Aorta (tissue), 5 donors: ENCODE data around the gene PSMB10. TPM values are rescaled to one million over a fixed set of nuclear protein-coding genes. Genes with fewer than 3 reads are reported as not detected.

ENCODE experiments used
- ATAC-seq: fragments of 200-7000 bp; cut with Tn5 transposase; one replicate; pipeline ENCODE4 v1.9.1; 2022; ENCODE audit warnings: moderate library complexity; ENCODE audit not compliant: low FRiP score
- DNase-seq, 2 donors: peaks; one replicate each; pipeline ENCODE4 v3.0.0-alpha.2; 2020
- H3K27ac ChIP-seq, 2 donors: one replicate each; pipeline ENCODE4 v1.5.1; 2013; ENCODE audit warnings: low read length in 2 of 2, mild to moderate bottlenecking in 2 of 2, moderate library complexity in 2 of 2, control low read depth in 1 of 2, inconsistent platforms in 1 of 2, low read depth in 1 of 2
- H3K27me3 ChIP-seq, 2 donors: one replicate each; pipeline ENCODE4 v1.6.1; 2013; ENCODE audit warnings: control low read depth in 1 of 2, low read length in 1 of 2, mild to moderate bottlenecking in 1 of 2, moderate library complexity in 1 of 2; ENCODE audit not compliant: insufficient read depth in 2 of 2, control insufficient read depth in 1 of 2
- H3K36me3 ChIP-seq, 2 donors: one replicate each; pipeline ENCODE4 v1.6.1; 2013; ENCODE audit warnings: control low read depth in 1 of 2, low read length in 1 of 2, mild to moderate bottlenecking in 1 of 2; ENCODE audit not compliant: insufficient read depth in 2 of 2, control insufficient read depth in 1 of 2
- H3K4me1 ChIP-seq, 2 donors: one replicate each; pipeline ENCODE4 v1.6.1; 2013; ENCODE audit warnings: low read length in 2 of 2, control low read depth in 1 of 2, mild to moderate bottlenecking in 1 of 2, moderate library complexity in 1 of 2; ENCODE audit not compliant: insufficient read depth in 2 of 2, control insufficient read depth in 1 of 2
- H3K4me3 ChIP-seq, 2 donors: one replicate each; pipeline ENCODE4 v1.5.1; 2013; ENCODE audit warnings: low read length in 2 of 2, control low read depth in 1 of 2, mild to moderate bottlenecking in 1 of 2
- H3K9me3 ChIP-seq: one replicate; pipeline ENCODE4 v1.6.1; 2013; ENCODE audit warnings: mild to moderate bottlenecking, low read length; ENCODE audit not compliant: control insufficient read depth
- WGBS, 2 donors: extraction: QIAGEN DNeasy Blood & Tissue Kit; methylation state at CpG; one replicate each; pipeline ENCODE4 v1.1.7; 2013; 5-methylcytosine and 5-hydroxymethylcytosine counted together
- intact Hi-C, 2 donors: fragments of 100-400 bp; cut with DNase I; formaldehyde crosslinking; loops; one replicate each; pipeline versions ENCODE4 v1.14.2 to v1.15.0; 2022
- polyA plus RNA-seq, 2 donors: library from polyadenylated mRNA; stranded (reverse); fragments of 200-250 nt; gene quantifications; one replicate each; pipeline ENCODE4 v1.2.3, GENCODE V29; 2013
- total RNA-seq, 2 donors: library from RNA; stranded (reverse); fragmentation: NEBNext Ultra II Directional; extraction: Animal tissue kit (Norgen Biotek cat#: 25700); gene quantifications; one replicate each; pipeline ENCODE4 v1.2.1, GENCODE V29; 2021
- donor health status: healthy with polysubstance abuse.
- donor health status: Bipolar disorder and iron deficiency.
- donor health status: DM: no; HTN: no; CAD: no.
- donor health status: DM: no; HTN: no; CAD: no.
- donor health status: DM: yes; HTN: yes; CAD: no.

Gene PSMB10
- total and polyA plus RNA-seq, 4 donors = 27.7 to 84.3 (median 45.7) TPM

GRCh38 chr16:67932462-67932840 lies 4.2 kb downstream of the PSMB10 start:
- intact Hi-C loops = no loop called here
- no peak for ATAC-seq
- peaks cover 0 to under 1% of the 10 kb centered on the region in 2 donors for H3K36me3 ChIP-seq

DNA sequence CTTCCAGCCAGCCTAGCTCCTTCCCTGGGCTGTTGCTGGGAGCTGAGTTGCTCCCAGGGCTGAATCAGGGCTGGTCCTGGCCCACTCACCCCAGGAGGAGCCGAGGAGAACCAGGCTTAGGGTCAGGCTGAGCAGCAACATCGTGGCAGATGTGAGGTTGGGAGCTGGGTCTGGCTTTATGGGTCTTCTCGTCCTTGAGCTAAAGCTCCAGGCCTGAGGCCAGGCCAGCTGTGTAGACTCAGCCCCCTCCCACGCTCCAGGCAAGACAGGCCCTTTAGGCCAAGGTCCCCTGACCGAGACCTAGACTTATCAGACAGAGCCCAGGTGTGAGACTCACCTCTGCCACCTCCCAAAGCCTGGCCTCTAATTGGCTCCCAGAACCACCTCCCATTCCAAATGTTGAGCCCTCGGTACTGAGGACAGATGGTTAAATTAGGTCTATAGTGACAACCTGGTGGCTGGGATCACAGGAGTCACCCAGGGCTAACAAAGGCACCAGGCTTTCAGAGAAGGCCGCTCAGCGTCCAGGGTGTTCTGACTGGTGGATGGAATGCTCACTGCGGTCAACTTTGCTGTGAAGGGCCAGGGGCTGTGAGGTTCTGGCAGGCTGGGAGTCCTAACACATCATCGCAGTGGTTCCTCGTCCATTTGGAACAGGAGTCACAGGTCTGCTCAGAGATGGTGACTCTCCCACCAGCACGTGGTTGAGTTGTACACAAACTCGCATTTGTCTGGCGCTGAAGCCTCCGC lies 4.8 kb downstream of the PSMB10 start, which contains the start of gene CTRL:
Gene CTRL (minus strand): TSS at position 151 of the 750 bp plus-strand sequence. CDS start 10 bp downstream, at position 141.
- Histone ChIP-seq H3K4me3 (no peak within 1 kb of the TSS), H3K4me1 (no peaks in the 10 kb centered on the region), H3K9me3 (no peaks in the 10 kb centered on the region), H3K27me3 (no peaks in the 10 kb centered on the region), H3K27ac (no peak within 1 kb of the TSS), H3K36me3 (peaks cover 0 to 2% of the 10 kb centered on the region in 2 donors)
- no peak for ATAC-seq
- intact Hi-C loops = no loop called here
- 84% methylated on average over 15 of the region's 15 CpGs for WGBS, 2 donors
- peak in 1 of 2 donors; percentile 44 for DNase-seq

More at GRCh38 chr16:67932462-67932840, 4.2 kb downstream of the PSMB10 start:
- no peaks in the 10 kb centered on the region for H3K27me3 ChIP-seq
- no peaks in the 10 kb centered on the region for H3K9me3 ChIP-seq
- H3K4me1 ChIP-seq = no peaks in the 10 kb centered on the region
- WGBS, 2 donors = 92 to 95% methylated on average over 4 of the region's 4 CpGs
- DNase-seq = no peak
- no peak overlapping the region for H3K27ac ChIP-seq
- H3K4me3 ChIP-seq = no peak overlapping the region

DNA sequence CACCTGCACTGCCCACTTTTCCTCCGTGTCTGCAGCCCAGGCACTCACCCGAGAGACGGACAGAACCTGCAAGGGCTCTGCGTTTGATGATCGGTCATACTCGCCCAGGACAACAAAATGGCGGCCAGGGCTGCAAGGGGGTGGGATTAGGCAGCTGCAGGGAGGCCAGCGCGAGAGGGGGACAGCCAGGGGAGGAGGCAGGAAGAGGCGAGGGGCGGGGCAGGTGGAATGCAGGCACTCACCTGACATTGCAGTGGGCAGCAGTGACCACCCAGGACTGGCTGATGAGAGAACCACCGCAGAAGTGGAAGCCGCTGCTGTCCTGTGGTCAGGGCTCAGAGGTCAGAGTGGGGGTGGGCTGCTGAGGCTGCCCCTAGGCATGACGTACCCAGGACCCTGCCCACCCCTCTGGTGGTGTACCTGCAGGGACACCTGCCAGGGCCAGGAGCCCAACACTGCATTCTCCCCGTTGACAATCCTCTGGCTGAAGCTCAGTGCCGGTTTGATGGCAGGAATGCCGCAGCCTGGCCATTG lies 5.9 kb downstream of the PSMB10 start:
- ATAC-seq (no peak), DNase-seq (peak in 1 of 2 donors; percentile 42)
- 90 to 91% methylated on average over 14 to 17 of the region's 17 CpGs for WGBS, 2 donors
- no peaks in the 10 kb centered on the region for H3K4me1 ChIP-seq
- intact Hi-C loops = no loop called here
- H3K27me3 ChIP-seq = no peaks in the 10 kb centered on the region
- no peaks in the 10 kb centered on the region for H3K9me3 ChIP-seq
- H3K4me3 ChIP-seq = no peak overlapping the region
- no peak overlapping the region for H3K27ac ChIP-seq
- H3K36me3 ChIP-seq = peaks cover 0 to 2% of the 10 kb centered on the region in 2 donors

GRCh38 chr16:67930191-67930590 lies 6.5 kb downstream of the PSMB10 start:
- 88 to 90% methylated on average over 14 of the region's 14 CpGs for WGBS, 2 donors
- Histone ChIP-seq H3K27me3 (no peaks in the 10 kb centered on the region), H3K4me1 (no peaks in the 10 kb centered on the region), H3K9me3 (no peaks in the 10 kb centered on the region), H3K4me3 (no peak overlapping the region), H3K27ac (no peak overlapping the region), H3K36me3 (peaks cover 0 to 2% of the 10 kb centered on the region in 2 donors)
- peak in 1 of 2 donors; percentile 30 for DNase-seq
- ATAC-seq = no peak
- intact Hi-C loops = no loop called here

- Histone ChIP-seq H3K4me3 (no peak overlapping the region), H3K36me3 (peaks cover 0 to 2% of the 10 kb centered on the region in 2 donors), H3K4me1 (no peaks in the 10 kb centered on the region), H3K9me3 (no peaks in the 10 kb centered on the region), H3K27me3 (no peaks in the 10 kb centered on the region), H3K27ac (no peak overlapping the region)
- intact Hi-C loops = loop anchor here (1.0 to 2.0 kb wide), 3 partner anchors 44 to 114 kb away; partner anchors contain the start of gene NRN1L (in 1 of the 2)
- WGBS, 2 donors = 47 to 50% methylated on average over 16 of the region's 16 CpGs
- DNase-seq = peak; percentile 77 to 90
- peak; percentile 78 for ATAC-seq
These were observed 7.9 kb downstream of the PSMB10 start for GRCh38 chr16:67928561-67929364.

DNA sequence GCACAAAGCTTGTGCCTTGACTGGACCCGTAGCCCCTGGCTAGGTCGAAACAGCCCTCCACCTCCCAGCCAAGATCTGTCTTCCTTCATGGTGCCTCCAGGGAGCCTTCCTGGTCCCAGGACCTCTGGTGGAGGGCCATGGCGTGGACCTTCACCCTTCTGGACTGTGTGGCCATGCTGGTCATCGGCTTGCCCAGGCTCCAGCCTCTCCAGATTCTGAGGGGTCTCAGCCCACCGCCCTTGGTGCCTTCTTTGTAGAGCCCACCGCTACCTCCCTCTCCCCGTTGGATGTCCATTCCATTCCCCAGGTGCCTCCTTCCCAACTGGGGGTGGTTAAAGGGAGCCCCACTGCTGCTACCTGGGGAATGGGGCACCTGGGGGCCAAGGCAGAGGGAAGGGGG lies 8.5 kb downstream of the PSMB10 start:
- Histone ChIP-seq H3K4me1 (no peaks in the 10 kb centered on the region), H3K27me3 (no peaks in the 10 kb centered on the region), H3K27ac (no peak overlapping the region), H3K4me3 (no peak overlapping the region), H3K36me3 (peaks cover 0 to 2% of the 10 kb centered on the region in 2 donors), H3K9me3 (no peaks in the 10 kb centered on the region)
- WGBS, 2 donors = 78 to 88% methylated on average over 7 of the region's 7 CpGs
- ATAC-seq (no peak), DNase-seq (peak in 1 of 2 donors; percentile 26)
- intact Hi-C loops = loop anchor here (1.0 to 2.0 kb wide), 3 partner anchors 44 to 113 kb away; partner anchors contain the start of gene NRN1L (in 1 of the 2)

- no peak overlapping the region for H3K27ac ChIP-seq
- 90 to 92% methylated on average over 22 of the region's 22 CpGs for WGBS, 2 donors
- no peaks in the 10 kb centered on the region for H3K4me1 ChIP-seq
- H3K4me3 ChIP-seq = no peak overlapping the region
- DNase-seq (peak in 1 of 2 donors; percentile 70), ATAC-seq (no peak)
- H3K36me3 ChIP-seq = peaks cover 0 to 2% of the 10 kb centered on the region in 2 donors
- intact Hi-C loops = loop anchor here in 1 of 2 donors (1.0 kb wide), 1 partner anchor 43 kb away; the partner anchor contains the start of gene NRN1L
- no peaks in the 10 kb centered on the region for H3K27me3 ChIP-seq
- no peaks in the 10 kb centered on the region for H3K9me3 ChIP-seq
These were observed 9.3 kb downstream of the PSMB10 start for GRCh38 chr16:67927131-67927941.
